Activated naive CD4-positive, alpha-beta T cell treated with anti-CD3 and anti-CD28 coated beads for 36 hours (primary cell): ENCODE data around the gene NDUFS3. TPM values are rescaled to one million over a fixed set of nuclear protein-coding genes. Genes with fewer than 3 reads are reported as not detected.

Experiments used
- CTCF ChIA-PET: fragments of 350-600 bp; sonication (Branson Sonifier 250); formaldehyde crosslinking; loops from one replicate; lab custom pipeline; 2021; ENCODE audit warnings: antibody characterized with exemption; lab: Charles Lee
- DNase-seq: peaks from one replicate; pipeline ENCODE4 v3.0.0-alpha.2; 2020
- H3K27ac Mint-ChIP-seq: one replicate; pipeline ENCODE4 v1.8.0; 2021; ENCODE audit warnings: mild to moderate bottlenecking, mixed read lengths
- H3K27me3 Mint-ChIP-seq: one replicate; pipeline ENCODE4 v1.8.0; 2021; ENCODE audit warnings: low read depth, mixed read lengths
- H3K36me3 Mint-ChIP-seq: one replicate; pipeline ENCODE4 v1.8.0; 2021; ENCODE audit warnings: low read depth, mixed read lengths
- H3K4me1 Mint-ChIP-seq: one replicate; pipeline ENCODE4 v1.8.0; 2021; ENCODE audit warnings: low read depth, mixed read lengths
- H3K4me3 Mint-ChIP-seq: one replicate; pipeline ENCODE4 v1.8.0; 2021; ENCODE audit warnings: mild to moderate bottlenecking, moderate library complexity, mixed read lengths
- H3K9me3 Mint-ChIP-seq: one replicate; pipeline ENCODE4 v1.8.0; 2021; ENCODE audit warnings: mixed read lengths
- intact Hi-C: fragments of 100-400 bp; cut with micrococcal nuclease; formaldehyde crosslinking; loops from one replicate; pipeline ENCODE4 v1.15.1; 2023
- total RNA-seq, 2 experiments: library from RNA; stranded (reverse); gene quantifications; one replicate each; pipeline ENCODE4 v1.2.3, GENCODE V29; 2021

Gene NDUFS3
- total RNA-seq, 2 experiments from 2014 or later = 123 to 124 TPM

DNA sequence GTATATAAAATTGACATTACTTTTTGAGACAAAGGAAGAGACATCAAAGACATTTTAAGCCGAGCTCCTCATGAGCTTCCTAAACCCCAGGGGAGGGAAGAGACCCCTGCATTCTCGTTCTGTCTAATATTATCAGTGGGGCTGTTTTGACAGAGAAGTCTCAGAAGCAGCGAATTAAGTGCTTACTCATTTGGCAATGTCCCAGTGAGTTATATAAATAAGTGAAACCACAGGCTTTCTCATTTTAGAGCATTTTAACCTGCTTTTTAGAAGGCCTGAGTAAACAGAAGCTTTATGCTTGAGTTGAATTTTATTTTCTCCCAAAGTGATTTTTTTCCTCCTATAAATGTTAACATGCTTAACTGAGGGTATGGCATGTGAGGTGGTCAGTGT lies 38.5 kb downstream of the NDUFS3 start:
- DNase-seq = no peak
- Mint-ChIP-seq H3K9me3 (no peaks in the 10 kb centered on the region), H3K4me3 (no peak overlapping the region), H3K27ac (no peak overlapping the region), H3K27me3 (no peaks in the 10 kb centered on the region), H3K36me3 (peaks cover 7% of the 10 kb centered on the region), H3K4me1 (no peaks in the 10 kb centered on the region)
- CTCF ChIA-PET = interaction anchor here (0.6 to 1.4 kb wide), 3 partner anchors 10 to 369 kb away, joined by 5 to 7 read pairs (median 5); no protein-coding TSS in a partner anchor
- intact Hi-C loops = loop anchor here (1.0 to 5.0 kb wide), 2 partner anchors 130 to 243 kb away; no protein-coding TSS in a partner anchor

DNA sequence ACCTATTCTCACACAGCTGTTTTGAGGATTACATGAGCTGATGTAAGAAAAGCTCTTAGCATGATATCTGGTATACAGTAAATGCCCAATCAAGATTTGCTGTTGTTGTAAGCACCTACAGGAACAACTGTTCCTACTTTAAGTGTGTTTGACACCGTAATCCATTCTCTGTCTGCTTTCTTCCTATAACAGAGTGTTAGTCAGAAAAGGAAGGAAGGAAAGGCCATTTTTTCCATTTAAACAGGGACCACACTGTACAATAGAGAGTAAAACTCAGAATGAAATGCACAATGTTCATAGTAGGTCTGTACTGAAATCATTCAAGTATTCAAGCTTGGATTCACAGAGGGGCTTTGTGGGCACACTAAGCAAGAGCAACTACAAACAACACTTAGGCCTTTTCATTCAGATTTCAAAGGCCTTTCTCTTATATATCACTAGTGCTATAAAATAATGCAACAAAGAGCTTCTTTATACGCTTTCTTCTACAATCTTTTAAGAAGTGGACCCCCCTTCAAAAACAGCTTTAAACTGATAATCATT lies 42.0 kb downstream of the NDUFS3 start:
- no peak for DNase-seq
- Mint-ChIP-seq H3K27ac (no peak overlapping the region), H3K9me3 (no peaks in the 10 kb centered on the region), H3K27me3 (no peaks in the 10 kb centered on the region), H3K4me1 (no peaks in the 10 kb centered on the region), H3K4me3 (no peak overlapping the region), H3K36me3 (peaks cover 14% of the 10 kb centered on the region)
- intact Hi-C loops = no loop called here
- CTCF ChIA-PET = interaction anchor here (0.7 kb wide), 1 partner anchor 198 kb away, joined by 4 read pairs; no protein-coding TSS in a partner anchor

DNA sequence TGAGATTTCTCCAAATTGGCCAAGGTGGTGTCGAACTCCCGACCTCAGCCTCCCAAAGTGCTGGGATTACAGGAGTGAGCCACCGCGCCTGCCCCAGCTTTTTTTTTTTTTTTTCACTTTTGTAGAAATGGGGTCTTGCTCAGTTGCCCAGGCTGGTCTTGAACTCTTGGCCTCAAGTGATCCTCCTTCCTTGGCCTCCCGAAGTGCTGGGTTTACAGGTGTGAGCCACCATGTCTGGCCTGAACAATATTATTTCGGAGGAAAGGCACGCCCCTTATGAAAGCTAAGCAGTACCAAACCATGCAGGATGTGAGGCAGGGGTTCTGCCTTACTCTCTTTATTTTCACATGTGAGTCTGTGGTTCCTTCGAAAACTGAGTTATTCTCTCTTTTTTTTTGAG lies 47.4 kb downstream of the NDUFS3 start:
- Mint-ChIP-seq H3K36me3 (peaks cover 32% of the 10 kb centered on the region), H3K27me3 (no peaks in the 10 kb centered on the region), H3K27ac (no peak overlapping the region), H3K4me3 (no peak overlapping the region), H3K9me3 (no peaks in the 10 kb centered on the region), H3K4me1 (no peaks in the 10 kb centered on the region)
- no peak for DNase-seq
- intact Hi-C loops = no loop called here
- CTCF ChIA-PET = interaction anchor here (0.8 to 1.2 kb wide), 2 partner anchors 215 to 252 kb away, joined by 4 to 5 read pairs; no protein-coding TSS in a partner anchor

- no peak for DNase-seq
- peaks cover 35% of the 10 kb centered on the region for H3K36me3 Mint-ChIP-seq
- H3K4me3 Mint-ChIP-seq = no peak overlapping the region
- no peaks in the 10 kb centered on the region for H3K27me3 Mint-ChIP-seq
- intact Hi-C loops = no loop called here
- H3K27ac Mint-ChIP-seq = no peak overlapping the region
- H3K9me3 Mint-ChIP-seq = no peaks in the 10 kb centered on the region
- CTCF ChIA-PET = no interaction called here
- no peaks in the 10 kb centered on the region for H3K4me1 Mint-ChIP-seq
These were observed 49.2 kb downstream of the NDUFS3 start for GRCh38 chr11:47628026-47628425.

- CTCF ChIA-PET = no interaction called here
- no peaks in the 10 kb centered on the region for H3K4me1 Mint-ChIP-seq
- H3K4me3 Mint-ChIP-seq = no peak overlapping the region
- H3K27me3 Mint-ChIP-seq = no peaks in the 10 kb centered on the region
- peaks cover 35% of the 10 kb centered on the region for H3K36me3 Mint-ChIP-seq
- H3K27ac Mint-ChIP-seq = no peak overlapping the region
- DNase-seq = no peak
- intact Hi-C loops = no loop called here
- no peaks in the 10 kb centered on the region for H3K9me3 Mint-ChIP-seq
These were observed 52.6 kb downstream of the NDUFS3 start for GRCh38 chr11:47631473-47631872.

Other genes with a start within 250 kb of the NDUFS3 start
- not detected for gene MYBPC3, start 226.4 kb upstream of the NDUFS3 start, total RNA-seq
- gene SPI1, start 200.5 kb upstream of the NDUFS3 start, total RNA-seq = not detected
- gene SLC39A13, start 170.5 kb upstream of the NDUFS3 start, total RNA-seq = 1 to 10 TPM; 9.2 TPM
- 100 to 1,000 TPM; 127 to 129 TPM for gene PSMC3, start 152.6 kb upstream of the NDUFS3 start, total RNA-seq
- not detected for gene RAPSN, start 129.9 kb upstream of the NDUFS3 start, total RNA-seq
- gene CELF1, start 25.9 kb upstream of the NDUFS3 start, total RNA-seq = 100 to 1,000 TPM; 104 to 105 TPM
- gene PTPMT1, start 13.5 kb upstream of the NDUFS3 start, total RNA-seq = 10 to 100 TPM; 46.9 to 49.2 TPM
- gene KBTBD4, start 104 bp upstream of the NDUFS3 start, total RNA-seq = 10 to 100 TPM; 13.8 to 15.4 TPM
- gene FAM180B, start 7.6 kb downstream of the NDUFS3 start, total RNA-seq = not detected
- not detected for gene C1QTNF4, start 15.3 kb downstream of the NDUFS3 start, total RNA-seq
- 10 to 100 TPM; 93.7 to 95.1 TPM for gene MTCH2, start 63.5 kb downstream of the NDUFS3 start, total RNA-seq
- 1 to 10 TPM; 1.3 to 2.2 TPM for gene AGBL2, start 136.3 kb downstream of the NDUFS3 start, total RNA-seq
- 100 to 1,000 TPM; 123 to 127 TPM for gene FNBP4, start 188.3 kb downstream of the NDUFS3 start, total RNA-seq